H9 (cell line): ENCODE measurements around the gene DPF1. TPM values are rescaled to one million over a fixed set of nuclear protein-coding genes. Genes with fewer than 3 reads are reported as not detected.

ENCODE experiments used
- DNase-seq: peaks from one replicate; pipeline ENCODE4 v3.0.0-alpha.2; 2017
- H2AFZ ChIP-seq: one replicate; pipeline ENCODE4 v1.6.1; 2013; ENCODE audit warnings: mild to moderate bottlenecking, low read length, control low read depth, moderate library complexity
- H2AK5ac ChIP-seq: 2 replicates; pipeline ENCODE4 v1.6.1; 2013; ENCODE audit warnings: low read length, control low read depth, mixed read lengths; ENCODE audit not compliant: insufficient read length
- H2BK120ac ChIP-seq: one replicate; pipeline ENCODE4 v1.6.1; 2013; ENCODE audit warnings: low read depth, mild to moderate bottlenecking, low read length, control low read depth, inconsistent platforms; ENCODE audit not compliant: poor library complexity, severe bottlenecking
- H2BK12ac ChIP-seq: 2 replicates; pipeline ENCODE4 v1.6.1; 2013; ENCODE audit warnings: low read length, control low read depth, mixed read lengths, low read depth; ENCODE audit not compliant: insufficient read length
- H2BK15ac ChIP-seq: 2 replicates; pipeline ENCODE4 v1.6.1; 2013; ENCODE audit warnings: low read depth, low read length, control low read depth
- H2BK20ac ChIP-seq: one replicate; pipeline ENCODE4 v1.6.1; 2013; ENCODE audit warnings: low read depth, mild to moderate bottlenecking, low read length, control low read depth, inconsistent platforms; ENCODE audit not compliant: poor library complexity, severe bottlenecking
- H2BK5ac ChIP-seq: 2 replicates; pipeline ENCODE4 v1.6.1; 2013; ENCODE audit warnings: low read length, control low read depth, mixed read lengths; ENCODE audit not compliant: insufficient read length
- H3K14ac ChIP-seq: 2 replicates; pipeline ENCODE4 v1.6.1; 2013; ENCODE audit warnings: low read length, control low read depth; ENCODE audit not compliant: insufficient read depth
- H3K18ac ChIP-seq: 2 replicates; pipeline ENCODE4 v1.6.1; 2013; ENCODE audit warnings: low read depth, mild to moderate bottlenecking, mixed read lengths, low read length, control low read depth; ENCODE audit not compliant: insufficient read length
- H3K23ac ChIP-seq: 2 replicates; pipeline ENCODE4 v1.6.1; 2013; ENCODE audit warnings: low read length, control low read depth, mixed read lengths, low read depth; ENCODE audit not compliant: insufficient read length
- H3K23me2 ChIP-seq: 2 replicates; pipeline ENCODE4 v1.6.1; 2013; ENCODE audit warnings: low read depth, mild to moderate bottlenecking, mixed read lengths, low read length, control low read depth; ENCODE audit not compliant: insufficient read length, poor library complexity, severe bottlenecking
- H3K27ac ChIP-seq: 2 replicates; pipeline ENCODE4 v1.5.1; 2013; ENCODE audit warnings: low read length, control low read depth, mixed read lengths, low read depth; ENCODE audit not compliant: insufficient read length
- H3K27me3 ChIP-seq: 2 replicates; pipeline ENCODE4 v1.6.1; 2013; ENCODE audit warnings: low read length, control low read depth, inconsistent platforms; ENCODE audit not compliant: insufficient read depth
- H3K4ac ChIP-seq: 2 replicates; pipeline ENCODE4 v1.6.1; 2013; ENCODE audit warnings: low read depth, mild to moderate bottlenecking, control low read depth, inconsistent platforms, low read length, moderate library complexity
- H3K4me1 ChIP-seq: 2 replicates; pipeline ENCODE4 v1.6.1; 2013; ENCODE audit warnings: low read length, control low read depth, inconsistent platforms; ENCODE audit not compliant: insufficient read depth
- H3K4me2 ChIP-seq: 2 replicates; pipeline ENCODE4 v1.6.1; 2013; ENCODE audit warnings: low read length, control low read depth, mixed read lengths; ENCODE audit not compliant: insufficient read length, insufficient read depth
- H3K56ac ChIP-seq: 2 replicates; pipeline ENCODE4 v1.6.1; 2013; ENCODE audit warnings: low read depth, mild to moderate bottlenecking, mixed read lengths, low read length, control low read depth; ENCODE audit not compliant: insufficient read length
- H3K79me1 ChIP-seq: 2 replicates; pipeline ENCODE4 v1.6.1; 2013; ENCODE audit warnings: low read depth, mild to moderate bottlenecking, moderate library complexity, low read length, control low read depth, inconsistent platforms; ENCODE audit not compliant: insufficient read depth, poor library complexity, severe bottlenecking
- H3K79me2 ChIP-seq: 2 replicates; pipeline ENCODE4 v1.6.1; 2013; ENCODE audit warnings: low read length, control low read depth, inconsistent platforms; ENCODE audit not compliant: insufficient read depth
- H3K9ac ChIP-seq: 2 replicates; pipeline ENCODE4 v1.6.1; 2013; ENCODE audit warnings: low read length, control low read depth, mixed read lengths; ENCODE audit not compliant: insufficient read length; ENCODE audit errors: extremely low read depth
- H3K9me3 ChIP-seq: one replicate; pipeline ENCODE4 v1.6.1; 2013; ENCODE audit warnings: low read depth, low read length, inconsistent platforms; ENCODE audit not compliant: control insufficient read depth
- H3T11ph ChIP-seq: one replicate; pipeline ENCODE4 v1.6.1; 2013; ENCODE audit warnings: mild to moderate bottlenecking, low read length, control low read depth, inconsistent platforms
- H4K20me1 ChIP-seq: one replicate; pipeline ENCODE4 v1.6.1; 2013; ENCODE audit not compliant: control insufficient read depth, insufficient read length, insufficient read depth
- H4K5ac ChIP-seq: 2 replicates; pipeline ENCODE4 v1.6.1; 2013; ENCODE audit warnings: low read depth, mild to moderate bottlenecking, mixed read lengths, low read length, control low read depth; ENCODE audit not compliant: insufficient read length
- H4K8ac ChIP-seq: replicated peaks from 2 replicates; pipeline ENCODE4 v1.6.1; 2013; ENCODE audit warnings: low read length, control low read depth, mixed read lengths, low read depth; ENCODE audit not compliant: insufficient read length
- H4K91ac ChIP-seq: 2 replicates; pipeline ENCODE4 v1.6.1; 2013; ENCODE audit warnings: low read depth, mild to moderate bottlenecking, moderate library complexity, mixed read lengths, low read length, control low read depth; ENCODE audit not compliant: insufficient read length
- H3K27ac Mint-ChIP-seq, 3 experiments: 2 replicates in 2 of 3; 3 replicates in 1 of 3; pipeline ENCODE4 v1.8.0; 2020 to 2021; ENCODE audit warnings: mixed read lengths in 3 of 3, mild to moderate bottlenecking in 1 of 3, moderate library complexity in 1 of 3
- H3K27me3 Mint-ChIP-seq: 2 replicates; pipeline ENCODE4 v1.8.0; 2021; ENCODE audit warnings: low read depth, mild to moderate bottlenecking, moderate library complexity, mixed read lengths
- H3K36me3 Mint-ChIP-seq, 3 experiments: 2 replicates in 2 of 3; 3 replicates in 1 of 3; pipeline ENCODE4 v1.8.0; 2020 to 2021; ENCODE audit warnings: low read depth in 3 of 3, mixed read lengths in 3 of 3; ENCODE audit not compliant: insufficient read depth in 1 of 3
- H3K4me1 Mint-ChIP-seq, 2 experiments: 2 replicates each; pipeline ENCODE4 v1.8.0; 2020; ENCODE audit warnings: mixed read lengths in 2 of 2
- H3K4me3 Mint-ChIP-seq, 2 experiments: 2 replicates in 1 of 2; 3 replicates in 1 of 2; pipeline ENCODE4 v1.8.0; 2020 to 2021; ENCODE audit warnings: mild to moderate bottlenecking in 2 of 2, mixed read lengths in 2 of 2, moderate library complexity in 1 of 2
- H3K9me3 Mint-ChIP-seq, 2 experiments: 2 replicates in 1 of 2; 3 replicates in 1 of 2; pipeline ENCODE4 v1.8.0; 2020; ENCODE audit warnings: mild to moderate bottlenecking in 2 of 2, mixed read lengths in 2 of 2, moderate library complexity in 1 of 2
- CTCF ChIP-seq: fragments of 200-600 bp; sonication (generic); conservative IDR thresholded peaks from 3 replicates; pipeline ENCODE4 v1.8.0; 2021; ENCODE audit warnings: antibody characterized with exemption, mild to moderate bottlenecking
- WGBS: extraction: QIAGEN DNeasy Blood & Tissue Kit; methylation state at CpG from one replicate; pipeline ENCODE4 v1.1.7; 2013; ENCODE audit warnings: missing lambda C conversion rate, low lambda C conversion rate, mixed read lengths; ENCODE audit not compliant: insufficient read length; ENCODE audit errors: extremely low coverage; 5-methylcytosine and 5-hydroxymethylcytosine counted together
- total RNA-seq: library from RNA; stranded (reverse); gene quantifications from 2 replicates; pipeline ENCODE4 v1.2.1, GENCODE V29; 2021

DPF1 gene
- total RNA-seq, 1 experiment from 2014 or later: 12.0 TPM

GRCh38 chr19:38219221-38219620 is 4.8 kb downstream of the DPF1 start:
- H3K27me3 Mint-ChIP-seq: no peaks in the 10 kb centered on the region
- H3K9ac ChIP-seq: no peak overlapping the region
- H3K27ac Mint-ChIP-seq: peak overlapping the region in 1 of 3 experiments; percentile 82; a peak in 1 of 7 replicates

More at GRCh38 chr19:38219221-38219620, 4.8 kb downstream of the DPF1 start:
- no CpG with 5 or more reads among the region's 10 CpGs for WGBS
- Histone ChIP-seq H2BK12ac (no peak overlapping the region), H2BK120ac (no peak overlapping the region), H4K5ac (no peak overlapping the region), H4K91ac (no peak overlapping the region), H3K14ac (no peak overlapping the region), H2AFZ (no peak overlapping the region), H3K79me1 (no peaks in the 10 kb centered on the region), H3K18ac (no peak overlapping the region), H3K56ac (no peak overlapping the region), H3K23ac (no peak overlapping the region), H2BK5ac (no peak overlapping the region), H3K9me3 (no peaks in the 10 kb centered on the region), H3K23me2 (peaks cover under 1% of the 10 kb centered on the region), H2BK20ac (no peak overlapping the region), H3K79me2 (no peaks in the 10 kb centered on the region), H2BK15ac (no peak overlapping the region), H3K4me2 (no peak overlapping the region), H3K4ac (no peak overlapping the region), H3K27ac (no peak overlapping the region), H3K4me1 (no peaks in the 10 kb centered on the region), H3T11ph (no peak overlapping the region), H3K27me3 (no peaks in the 10 kb centered on the region), H4K8ac (no peak overlapping the region), H4K20me1 (no peaks in the 10 kb centered on the region), H2AK5ac (no peak overlapping the region)
- DNase-seq: no peak
- Mint-ChIP-seq H3K4me1 (peaks cover 5 to 18% of the 10 kb centered on the region in 2 experiments), H3K4me3 (no peak overlapping the region), H3K9me3 (no peaks in the 10 kb centered on the region; a peak in 2 of 5 replicates), H3K36me3 (peaks cover 13 to 29% (median 21%) of the 10 kb centered on the region in 3 experiments)
- no peak for TF ChIP-seq CTCF
